SK-N-SH (cell line): ENCODE measurements around the gene NTMT2. TPM values are rescaled to one million over a fixed set of nuclear protein-coding genes. Genes with fewer than 3 reads are reported as not detected.

Source experiments
- CTCF ChIA-PET: fragments of 300-600, 350-600 bp; formaldehyde crosslinking; extraction: SDS; loops from one replicate; lab custom pipeline; 2021; lab: Yijun Ruan, JAX
- POLR2A ChIA-PET: fragments of 350-600 bp; sonication (Branson Sonifier 250); formaldehyde crosslinking; extraction: SDS; loops from one replicate; lab custom pipeline; 2020; ENCODE audit warnings: antibody characterized with exemption, inconsistent platforms; lab: Yijun Ruan, JAX
- DNase-seq: peaks from one replicate; pipeline ENCODE4 v3.0.0; 2012
- H2AFZ ChIP-seq: fragments of 200-600 bp; sonication (generic); 2 replicates; pipeline ENCODE4 v1.8.1; 2016; ENCODE audit warnings: antibody characterized with exemption, mild to moderate bottlenecking, low read depth
- H3F3A ChIP-seq: fragments of 200-600 bp; sonication (generic); replicated peaks from 2 replicates; pipeline ENCODE3; 2016; ENCODE audit warnings: antibody characterized with exemption, mild to moderate bottlenecking; ENCODE audit not compliant: insufficient read depth
- H3K27ac ChIP-seq, 2 experiments: fragments of 200-500 bp in 1 of 2; fragments of 200-600 bp in 1 of 2; sonication (Bioruptor generic) in 1 of 2; sonication (generic), shearing (Covaris generic) in 1 of 2; 2 replicates each; pipeline versions ENCODE4 v1.5.1 to v1.6.1; 2014 to 2016; ENCODE audit warnings: low read depth in 2 of 2, inconsistent platforms in 1 of 2, low read length in 1 of 2, mild to moderate bottlenecking in 1 of 2, mixed read lengths in 1 of 2
- H3K27me3 ChIP-seq: fragments of 200-600 bp; sonication (generic), shearing (Covaris generic); 2 replicates; pipeline ENCODE4 v1.6.1; 2016; ENCODE audit warnings: mixed run types; ENCODE audit not compliant: insufficient read depth
- H3K36me3 ChIP-seq, 2 experiments: fragments of 200-500 bp in 1 of 2; fragments of 200-600 bp in 1 of 2; sonication (Bioruptor generic) in 1 of 2; sonication (generic) in 1 of 2; replicated peaks in 1 of 2; 2 replicates each; pipeline versions ENCODE3 to v1.5.1; 2014 to 2016; ENCODE audit warnings: low read length in 1 of 2, mild to moderate bottlenecking in 1 of 2; ENCODE audit not compliant: insufficient read depth in 2 of 2, control insufficient read depth in 1 of 2
- H3K4me1 ChIP-seq, 2 experiments: fragments of 200-500 bp in 1 of 2; fragments of 200-600 bp in 1 of 2; sonication (Bioruptor generic) in 1 of 2; sonication (generic), shearing (Covaris generic) in 1 of 2; 2 replicates each; pipeline versions ENCODE4 v1.5.1 to v1.6.1; 2014 to 2016; ENCODE audit warnings: low read depth in 1 of 2, low read length in 1 of 2, mixed run types in 1 of 2; ENCODE audit not compliant: insufficient read depth in 2 of 2, control insufficient read depth in 1 of 2
- H3K4me2 ChIP-seq: fragments of 200-600 bp; sonication (generic), shearing (Covaris generic); 2 replicates; pipeline ENCODE4 v1.6.1; 2017; ENCODE audit warnings: mixed run types
- H3K4me3 ChIP-seq, 2 experiments: fragments of 200-500 bp in 1 of 2; fragments of 200-600 bp in 1 of 2; sonication (Bioruptor generic) in 1 of 2; sonication (generic), shearing (Covaris generic) in 1 of 2; 2 replicates each; pipeline versions ENCODE4 v1.5.1 to v1.8.1; 2014 to 2016; ENCODE audit warnings: low read depth in 2 of 2, inconsistent platforms in 1 of 2, low read length in 1 of 2, mild to moderate bottlenecking in 1 of 2, mixed read lengths in 1 of 2, moderate library complexity in 1 of 2
- H3K79me2 ChIP-seq: fragments of 200-600 bp; sonication (generic); 2 replicates; pipeline ENCODE4 v1.8.1; 2017; ENCODE audit warnings: mild to moderate bottlenecking; ENCODE audit not compliant: insufficient read depth
- H3K9ac ChIP-seq: fragments of 200-600 bp; sonication (generic); 2 replicates; pipeline ENCODE4 v1.6.1; 2017; ENCODE audit warnings: mixed run types
- H3K9me2 ChIP-seq: fragments of 200-600 bp; sonication (generic); 2 replicates; pipeline ENCODE4 v1.6.1; 2017; ENCODE audit warnings: mixed run types
- H3K9me3 ChIP-seq: fragments of 200-600 bp; sonication (generic); 2 replicates; pipeline ENCODE4 v1.6.1; 2017; ENCODE audit warnings: mixed run types, mild to moderate bottlenecking, moderate library complexity
- H4K20me1 ChIP-seq: fragments of 200-600 bp; sonication (generic); 2 replicates; pipeline ENCODE4 v1.6.1; 2017; ENCODE audit warnings: mild to moderate bottlenecking, mixed run types; ENCODE audit not compliant: insufficient read depth
- ELF1 ChIP-seq: IDR thresholded peaks from 2 replicates; pipeline ENCODE4 v1.4.0; 2012
- FOXJ3 ChIP-seq: sonication (generic); formaldehyde crosslinking; IDR thresholded peaks from 2 replicates; pipeline ENCODE4 v1.5.1; 2020; ENCODE audit warnings: mild to moderate bottlenecking, missing genetic modification reagents
- GATA2 ChIP-seq: sonication (generic); formaldehyde crosslinking; IDR thresholded peaks from 2 replicates; pipeline ENCODE4 v1.5.0; 2020; ENCODE audit warnings: mild to moderate bottlenecking, missing genetic modification reagents
- JUND ChIP-seq: IDR thresholded peaks from 2 replicates; pipeline ENCODE4 v1.4.0; 2012
- MXI1 ChIP-seq: IDR thresholded peaks from 2 replicates; pipeline ENCODE4 v1.6.1; 2012; ENCODE audit warnings: mild to moderate bottlenecking, low read depth, low read length, improper control_type of control experiment
- PBX3 ChIP-seq: IDR thresholded peaks from 2 replicates; pipeline ENCODE4; 2012
- REST ChIP-seq: IDR thresholded peaks from 2 replicates; pipeline ENCODE4 v1.6.1; 2012; ENCODE audit warnings: mild to moderate bottlenecking, low read depth, low read length, moderate library complexity
- SMC3 ChIP-seq: IDR thresholded peaks from 2 replicates; pipeline ENCODE4 v1.6.1; 2012; ENCODE audit warnings: low read depth, low read length, improper control_type of control experiment
- TCF12 ChIP-seq: IDR thresholded peaks from 2 replicates; pipeline ENCODE4 v1.4.0; 2012
- TEAD4 ChIP-seq: IDR thresholded peaks from 2 replicates; pipeline ENCODE4 v1.4.0; 2012; ENCODE audit warnings: mild to moderate bottlenecking, borderline replicate concordance; ENCODE audit not compliant: insufficient read depth
- USF2 ChIP-seq: fragments of 150-350 bp; IDR thresholded peaks from 2 replicates; pipeline ENCODE4 v1.6.1; 2017; ENCODE audit warnings: antibody characterized with exemption, low read length, low read depth, borderline replicate concordance
- ZBTB33 ChIP-seq: IDR thresholded peaks from 2 replicates; pipeline ENCODE4 v1.4.0; 2012; ENCODE audit warnings: low read depth, borderline replicate concordance
- polyA plus RNA-seq, 3 experiments: library from polyadenylated mRNA; depleted of rRNA; stranded (reverse); fragments of >200 nt; gene quantifications; 2 replicates each; pipeline ENCODE4 v1.2.3, GENCODE V29; 2012

Gene NTMT2
- polyA plus RNA-seq, 1 of the 3 experiments (the other 2 are of a cell fraction), result not detected

GRCh38 chr1:170200161-170200560 is 54.4 kb downstream of the NTMT2 start:
- no peak overlapping the region; the same call in 1 of the 2 replicates for H3K9ac ChIP-seq

More at GRCh38 chr1:170200161-170200560, 54.4 kb downstream of the NTMT2 start:
- Histone ChIP-seq H3F3A (peaks cover 2% of the 10 kb centered on the region), H3K27me3 (no peaks in the 10 kb centered on the region), H3K4me2 (0 out of 2 replicates have a peak overlapping the region, but pooled peaks have one; percentile 56), H3K4me3 (no peak overlapping the region), H3K27ac (peak overlapping the region in 1 of 2 experiments; percentile 51; a peak in 1 of 4 replicates), H3K4me1 (peaks cover 0 to 4% of the 10 kb centered on the region in 2 experiments; a peak in 1 of 4 replicates), H3K9me2 (no peaks in the 10 kb centered on the region), H2AFZ (no peak overlapping the region; the same call in 1 of the 2 replicates), H3K79me2 (no peaks in the 10 kb centered on the region), H4K20me1 (no peaks in the 10 kb centered on the region), H3K36me3 (no peaks in the 10 kb centered on the region), H3K9me3 (no peaks in the 10 kb centered on the region)
- ChIA-PET CTCF (interaction anchor here (0.6 kb wide), 1 partner anchor 10 kb away, joined by 3 read pairs; no protein-coding TSS in a partner anchor), POLR2A (no interaction called here)
- no peak for DNase-seq
- TF ChIP-seq ZBTB33 (no peak), GATA2 (no peak), SMC3 (no peak), REST (no peak), PBX3 (no peak), FOXJ3 (CRISPR knock-in tag) (no peak), USF2 (no peak), ELF1 (no peak), TCF12 (no peak), JUND (no peak), TEAD4 (no peak), MXI1 (no peak)
